Measurements from ENCODE around the gene ROBO1. TPM values are rescaled to one million over a fixed set of nuclear protein-coding genes. Genes with fewer than 3 reads are reported as not detected.

The ROBO1 gene
- total RNA-seq, 1 donor from 2014 or later: 31.7 TPM

GRCh38 chr3:79041621-79042020, 726.2 kb downstream of the ROBO1 start:
- Histone ChIP-seq H3K36me3 (ENCODE audit: control insufficient read depth, insufficient read depth, low read length) (no peaks in the 10 kb centered on the region), H3K4me3 (ENCODE audit: low read depth, low read length) (no peak overlapping the region), H3K27me3 (ENCODE audit: control insufficient read depth, insufficient read depth, low read length) (no peaks in the 10 kb centered on the region)
- TF ChIP-seq, protein P1, sequence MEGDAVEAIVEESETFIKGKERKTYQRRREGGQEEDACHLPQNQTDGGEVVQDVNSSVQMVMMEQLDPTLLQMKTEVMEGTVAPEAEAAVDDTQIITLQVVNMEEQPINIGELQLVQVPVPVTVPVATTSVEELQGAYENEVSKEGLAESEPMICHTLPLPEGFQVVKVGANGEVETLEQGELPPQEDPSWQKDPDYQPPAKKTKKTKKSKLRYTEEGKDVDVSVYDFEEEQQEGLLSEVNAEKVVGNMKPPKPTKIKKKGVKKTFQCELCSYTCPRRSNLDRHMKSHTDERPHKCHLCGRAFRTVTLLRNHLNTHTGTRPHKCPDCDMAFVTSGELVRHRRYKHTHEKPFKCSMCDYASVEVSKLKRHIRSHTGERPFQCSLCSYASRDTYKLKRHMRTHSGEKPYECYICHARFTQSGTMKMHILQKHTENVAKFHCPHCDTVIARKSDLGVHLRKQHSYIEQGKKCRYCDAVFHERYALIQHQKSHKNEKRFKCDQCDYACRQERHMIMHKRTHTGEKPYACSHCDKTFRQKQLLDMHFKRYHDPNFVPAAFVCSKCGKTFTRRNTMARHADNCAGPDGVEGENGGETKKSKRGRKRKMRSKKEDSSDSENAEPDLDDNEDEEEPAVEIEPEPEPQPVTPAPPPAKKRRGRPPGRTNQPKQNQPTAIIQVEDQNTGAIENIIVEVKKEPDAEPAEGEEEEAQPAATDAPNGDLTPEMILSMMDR (IDR thresholded peaks at IDR 0.05; ENCODE audit: insufficient read depth, low read length, poor library complexity, severe bottlenecking): no peak
- DNase-seq (ENCODE audit: low read depth): no peak

- no peak for DNase-seq (ENCODE audit: low read depth)
- no peaks in the 10 kb centered on the region for H3K36me3 ChIP-seq (ENCODE audit: control insufficient read depth, insufficient read depth, low read length)
- no peak overlapping the region for H3K4me3 ChIP-seq (ENCODE audit: low read depth, low read length)
- H3K27me3 ChIP-seq (ENCODE audit: control insufficient read depth, insufficient read depth, low read length): no peaks in the 10 kb centered on the region
- TF ChIP-seq, protein P1 (IDR thresholded peaks at IDR 0.05; ENCODE audit: insufficient read depth, low read length, poor library complexity, severe bottlenecking): no peak
Observed at GRCh38 chr3:79040701-79041100, 727.1 kb downstream of the ROBO1 start.

DNA sequence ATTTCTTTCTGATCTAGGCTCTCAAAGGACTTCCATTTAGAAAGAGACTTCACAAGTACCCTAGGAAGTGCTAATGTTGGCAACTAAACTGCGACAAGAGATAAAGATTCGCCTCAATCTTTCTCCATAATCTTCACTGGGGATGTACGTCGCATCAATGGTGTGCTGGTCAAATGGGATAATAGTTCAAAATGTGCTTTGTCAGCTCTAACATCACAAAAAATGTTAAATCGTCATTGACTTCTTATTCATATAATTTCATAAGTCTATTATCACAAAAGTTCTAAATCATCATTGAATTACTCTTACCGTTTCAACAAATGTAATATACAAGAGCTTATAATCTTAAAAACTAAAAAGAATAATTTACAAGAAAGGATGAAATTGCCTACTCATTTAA, 727.7 kb downstream of the ROBO1 start:
- DNase-seq (ENCODE audit: low read depth): no peak
- Histone ChIP-seq H3K27me3 (ENCODE audit: control insufficient read depth, insufficient read depth, low read length) (no peaks in the 10 kb centered on the region), H3K36me3 (ENCODE audit: control insufficient read depth, insufficient read depth, low read length) (no peaks in the 10 kb centered on the region), H3K4me3 (ENCODE audit: low read depth, low read length) (no peak overlapping the region)
- TF ChIP-seq, protein P1 (IDR thresholded peaks at IDR 0.05; ENCODE audit: insufficient read depth, low read length, poor library complexity, severe bottlenecking): no peak

DNA sequence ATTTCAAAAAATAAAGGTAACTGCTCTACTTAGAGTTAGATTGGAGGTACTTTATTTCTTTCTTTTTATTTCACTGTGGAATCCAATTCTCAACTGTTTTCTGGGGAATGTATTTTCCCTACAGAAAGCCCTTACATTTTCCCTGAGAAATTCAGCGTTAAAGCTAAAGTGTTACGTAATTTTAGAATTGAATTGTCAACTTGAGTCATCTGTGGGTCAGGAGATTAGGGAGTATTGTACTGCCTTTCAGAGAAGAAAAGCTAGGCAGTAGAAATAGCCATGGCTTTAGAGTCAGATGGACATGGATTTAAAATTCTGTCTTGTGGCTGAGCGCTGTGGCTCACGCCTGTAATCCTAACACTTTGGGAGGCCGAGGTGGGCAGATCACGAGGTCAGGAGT, 728.6 kb downstream of the ROBO1 start:
- TF ChIP-seq, protein P1 (IDR thresholded peaks at IDR 0.05; ENCODE audit: insufficient read depth, low read length, poor library complexity, severe bottlenecking): no peak
- no peak for DNase-seq (ENCODE audit: low read depth)
- Histone ChIP-seq H3K27me3 (ENCODE audit: control insufficient read depth, insufficient read depth, low read length) (no peaks in the 10 kb centered on the region), H3K36me3 (ENCODE audit: control insufficient read depth, insufficient read depth, low read length) (no peaks in the 10 kb centered on the region), H3K4me3 (ENCODE audit: low read depth, low read length) (no peak overlapping the region)

DNA sequence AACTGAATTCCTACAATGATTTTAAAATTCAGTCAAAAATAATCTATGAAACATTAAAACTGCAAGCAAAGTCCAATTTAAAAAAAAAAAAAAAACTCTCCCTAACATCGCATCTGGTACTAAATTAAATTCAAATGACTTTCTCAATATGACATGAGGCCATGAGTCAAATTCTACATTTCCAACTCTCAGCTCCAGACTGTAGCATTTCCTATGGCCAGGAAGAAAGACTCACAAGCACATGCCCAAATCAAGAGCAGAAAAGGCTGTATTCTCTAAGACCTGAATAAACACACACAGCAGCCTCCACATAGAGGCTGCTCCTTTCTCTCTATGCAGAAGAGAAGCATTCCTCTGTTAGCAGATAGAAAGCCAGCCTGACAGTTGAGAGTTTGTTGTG, 729.2 kb downstream of the ROBO1 start:
- Histone ChIP-seq H3K4me3 (ENCODE audit: low read depth, low read length) (no peak overlapping the region), H3K36me3 (ENCODE audit: control insufficient read depth, insufficient read depth, low read length) (no peaks in the 10 kb centered on the region), H3K27me3 (ENCODE audit: control insufficient read depth, insufficient read depth, low read length) (no peaks in the 10 kb centered on the region)
- TF ChIP-seq, protein P1 (IDR thresholded peaks at IDR 0.05; ENCODE audit: insufficient read depth, low read length, poor library complexity, severe bottlenecking): no peak
- no peak for DNase-seq (ENCODE audit: low read depth)

DNA sequence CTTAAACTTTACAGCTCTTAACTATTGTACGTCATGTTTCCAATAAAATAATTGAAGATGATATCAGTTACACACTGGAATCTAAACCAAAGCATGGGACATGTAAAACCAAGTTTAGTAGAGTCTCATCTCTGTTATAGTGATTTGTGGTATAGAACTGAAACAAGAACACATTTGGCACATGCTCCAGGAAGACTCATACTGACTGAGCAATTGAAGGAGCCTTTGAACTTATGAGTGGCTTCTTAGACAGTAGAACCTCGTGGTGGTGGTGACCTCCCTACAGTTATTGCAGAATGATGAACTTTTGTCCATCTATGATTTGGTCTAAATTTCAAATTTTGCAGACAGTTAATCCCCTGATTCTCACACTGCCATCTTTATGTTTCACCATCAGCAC, 729.7 kb downstream of the ROBO1 start:
- DNase-seq (ENCODE audit: low read depth): no peak
- Histone ChIP-seq H3K4me3 (ENCODE audit: low read depth, low read length) (no peak overlapping the region), H3K27me3 (ENCODE audit: control insufficient read depth, insufficient read depth, low read length) (no peaks in the 10 kb centered on the region), H3K36me3 (ENCODE audit: control insufficient read depth, insufficient read depth, low read length) (no peaks in the 10 kb centered on the region)
- TF ChIP-seq, protein P1 (IDR thresholded peaks at IDR 0.05; ENCODE audit: insufficient read depth, low read length, poor library complexity, severe bottlenecking): no peak
